ENCODE data around the gene SAP30BP. TPM values are rescaled to one million over a fixed set of nuclear protein-coding genes. Genes with fewer than 3 reads are reported as not detected.
A peak's percentile ranks its signal among the peaks of the same experiment; 100 is the strongest.

SAP30BP gene
- polyA plus RNA-seq, 1 donor (not counting 4 experiments of a cell fraction or from before 2014, with no cell fraction given): 99.0 TPM

DNA sequence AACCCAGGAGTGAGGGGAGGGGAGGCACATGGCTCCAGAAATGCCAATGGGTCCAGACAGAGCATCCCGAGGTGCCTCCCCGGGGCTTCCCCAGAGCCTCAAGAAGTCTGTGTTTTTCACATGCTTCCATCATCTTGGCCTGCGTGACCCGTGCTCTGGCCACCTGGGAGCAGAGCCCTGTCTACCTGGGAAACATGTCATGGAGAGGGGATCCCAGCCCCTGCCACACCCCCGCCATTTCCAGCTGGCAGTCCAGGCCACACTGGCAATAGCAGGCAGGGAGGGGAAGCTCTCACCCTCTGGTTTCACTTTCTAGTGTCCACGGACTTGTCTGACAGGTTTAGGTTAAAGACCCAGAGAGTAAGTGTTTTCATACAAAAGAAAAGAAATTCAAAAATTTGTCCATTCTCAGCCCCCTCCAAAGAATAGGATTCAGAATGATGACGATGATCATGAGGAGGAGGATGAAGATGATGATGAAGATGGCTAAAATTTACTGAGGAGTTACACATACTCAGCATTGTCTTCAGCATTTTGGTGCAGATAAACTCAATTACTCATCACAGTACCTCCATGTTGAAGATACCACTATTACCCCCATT lies 24.9 kb upstream of the SAP30BP start:
- Histone ChIP-seq H3K4me1 (ENCODE audit: control insufficient read depth, extremely low read depth, insufficient read depth, low read length) (peaks cover 51% of the 10 kb centered on the region), H3K36me3 (ENCODE audit: control insufficient read depth in 2 of 2, extremely low read depth in 1 of 2, insufficient read depth in 2 of 2, low read length in 2 of 2) (peaks cover 3 to 12% of the 10 kb centered on the region in 2 experiments), H3K27me3 (ENCODE audit: control insufficient read depth, extremely low read depth, insufficient read depth, low read length) (no peaks in the 10 kb centered on the region), H3K4me3 (ENCODE audit: control insufficient read depth in 2 of 3, extremely low read depth in 1 of 3, insufficient read depth in 2 of 3, low read depth in 1 of 3, low read length in 3 of 3) (no peak overlapping the region), H3K79me2 (ENCODE audit: control insufficient read depth, insufficient read depth, low read length) (no peaks in the 10 kb centered on the region), H4K20me1 (ENCODE audit: control insufficient read depth, extremely low read depth, insufficient read depth, low read length) (no peaks in the 10 kb centered on the region), H3K4me2 (ENCODE audit: control insufficient read depth, extremely low read depth, insufficient read depth, low read depth, low read length) (peak overlapping the region; percentile 25), H2AFZ (ENCODE audit: control insufficient read depth, low read length) (no peak overlapping the region), H3K9me1 (ENCODE audit: control insufficient read depth, extremely low read depth, insufficient read depth, low read length) (peaks cover 2% of the 10 kb centered on the region), H3K27ac (ENCODE audit: control insufficient read depth, insufficient read depth, low read length) (peak overlapping the region; percentile 47), H3K9ac (ENCODE audit: control insufficient read depth, extremely low read depth, insufficient read depth, low read length) (no peak overlapping the region), H3K9me3 (ENCODE audit: control insufficient read depth, low read depth, low read length) (no peaks in the 10 kb centered on the region)
- TF ChIP-seq, protein P1, sequence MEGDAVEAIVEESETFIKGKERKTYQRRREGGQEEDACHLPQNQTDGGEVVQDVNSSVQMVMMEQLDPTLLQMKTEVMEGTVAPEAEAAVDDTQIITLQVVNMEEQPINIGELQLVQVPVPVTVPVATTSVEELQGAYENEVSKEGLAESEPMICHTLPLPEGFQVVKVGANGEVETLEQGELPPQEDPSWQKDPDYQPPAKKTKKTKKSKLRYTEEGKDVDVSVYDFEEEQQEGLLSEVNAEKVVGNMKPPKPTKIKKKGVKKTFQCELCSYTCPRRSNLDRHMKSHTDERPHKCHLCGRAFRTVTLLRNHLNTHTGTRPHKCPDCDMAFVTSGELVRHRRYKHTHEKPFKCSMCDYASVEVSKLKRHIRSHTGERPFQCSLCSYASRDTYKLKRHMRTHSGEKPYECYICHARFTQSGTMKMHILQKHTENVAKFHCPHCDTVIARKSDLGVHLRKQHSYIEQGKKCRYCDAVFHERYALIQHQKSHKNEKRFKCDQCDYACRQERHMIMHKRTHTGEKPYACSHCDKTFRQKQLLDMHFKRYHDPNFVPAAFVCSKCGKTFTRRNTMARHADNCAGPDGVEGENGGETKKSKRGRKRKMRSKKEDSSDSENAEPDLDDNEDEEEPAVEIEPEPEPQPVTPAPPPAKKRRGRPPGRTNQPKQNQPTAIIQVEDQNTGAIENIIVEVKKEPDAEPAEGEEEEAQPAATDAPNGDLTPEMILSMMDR (optimal IDR thresholded peaks at IDR 0.05 in 1 of 3, IDR thresholded peaks at IDR 0.05 in 1 of 3, conservative IDR thresholded peaks at IDR 0.05 in 1 of 3; ENCODE audit: extremely low read depth in 1 of 3, insufficient read depth in 2 of 3, low read length in 3 of 3): no peak
- no peak for TF ChIP-seq EZH2 (IDR thresholded peaks at IDR 0.05; ENCODE audit: low read length)
- dilution Hi-C loops (cut with MboI; ENCODE audit: extremely low pct_ligation_motif_present, low sequenced_read_pairs): no loop called here
- DNase-seq (ENCODE audit: low read depth, low spot score) (no peak), FAIRE-seq (peak; percentile 44)

DNA sequence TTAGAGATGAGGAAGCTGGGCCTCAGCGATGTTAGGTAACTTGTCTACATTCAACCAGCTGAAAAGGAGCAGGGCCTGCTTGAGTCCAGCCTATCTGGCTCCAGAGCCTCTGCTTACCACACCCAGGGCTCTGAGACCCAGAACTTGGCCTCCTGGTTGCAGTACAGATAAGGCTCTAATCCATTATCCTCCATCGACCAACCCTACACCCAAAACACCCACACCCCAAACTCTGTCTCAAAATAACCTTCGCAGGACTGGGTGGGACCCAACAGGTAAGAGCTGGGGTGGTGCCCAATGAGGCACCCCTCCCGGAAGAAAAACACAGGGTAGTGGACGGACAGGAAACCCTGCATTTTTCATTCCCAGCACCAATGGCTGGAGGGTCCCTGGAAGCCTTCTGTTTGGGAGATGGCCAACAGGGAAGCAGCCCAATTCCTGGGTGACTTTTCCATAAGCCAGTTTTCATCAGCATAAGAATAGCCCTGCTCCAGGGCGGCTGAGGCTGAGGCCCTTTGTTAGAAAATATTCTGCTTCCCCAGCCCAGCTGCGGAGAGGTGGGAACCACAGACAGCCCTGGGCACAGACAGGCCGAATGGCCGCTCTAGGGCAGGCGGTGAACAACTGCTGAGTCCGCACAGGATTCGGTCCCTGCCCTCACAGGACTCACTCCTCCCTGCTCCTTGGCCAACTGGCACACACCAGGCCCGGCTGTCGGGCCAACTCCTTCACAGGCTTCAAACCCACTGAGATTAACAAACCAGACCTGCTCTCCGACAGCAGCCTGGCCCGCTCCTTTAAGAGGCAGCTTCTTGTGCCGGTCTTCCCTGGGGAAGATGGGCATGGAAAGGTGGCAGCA lies 24.1 kb upstream of the SAP30BP start:
- FAIRE-seq (peak; percentile 17), DNase-seq (ENCODE audit: low read depth, low spot score) (no peak)
- Histone ChIP-seq H3K9me1 (ENCODE audit: control insufficient read depth, extremely low read depth, insufficient read depth, low read length) (peaks cover 2% of the 10 kb centered on the region), H3K4me1 (ENCODE audit: control insufficient read depth, extremely low read depth, insufficient read depth, low read length) (peaks cover 51% of the 10 kb centered on the region), H3K4me2 (ENCODE audit: control insufficient read depth, extremely low read depth, insufficient read depth, low read depth, low read length) (peak overlapping the region; percentile 25), H2AFZ (ENCODE audit: control insufficient read depth, low read length) (no peak overlapping the region), H3K27ac (ENCODE audit: control insufficient read depth, insufficient read depth, low read length) (peak overlapping the region; percentile 47), H3K36me3 (ENCODE audit: control insufficient read depth in 2 of 2, extremely low read depth in 1 of 2, insufficient read depth in 2 of 2, low read length in 2 of 2) (peaks cover 9 to 11% of the 10 kb centered on the region in 2 experiments), H3K79me2 (ENCODE audit: control insufficient read depth, insufficient read depth, low read length) (no peaks in the 10 kb centered on the region), H3K27me3 (ENCODE audit: control insufficient read depth, extremely low read depth, insufficient read depth, low read length) (no peaks in the 10 kb centered on the region), H3K9ac (ENCODE audit: control insufficient read depth, extremely low read depth, insufficient read depth, low read length) (peak overlapping the region; percentile 26), H3K9me3 (ENCODE audit: control insufficient read depth, low read depth, low read length) (no peaks in the 10 kb centered on the region), H3K4me3 (ENCODE audit: control insufficient read depth in 2 of 3, extremely low read depth in 1 of 3, insufficient read depth in 2 of 3, low read depth in 1 of 3, low read length in 3 of 3) (no peak overlapping the region), H4K20me1 (ENCODE audit: control insufficient read depth, extremely low read depth, insufficient read depth, low read length) (no peaks in the 10 kb centered on the region)
- TF ChIP-seq EZH2 (IDR thresholded peaks at IDR 0.05; ENCODE audit: low read length): no peak
- TF ChIP-seq, protein P1 (optimal IDR thresholded peaks at IDR 0.05 in 1 of 3, IDR thresholded peaks at IDR 0.05 in 1 of 3, conservative IDR thresholded peaks at IDR 0.05 in 1 of 3; ENCODE audit: extremely low read depth in 1 of 3, insufficient read depth in 2 of 3, low read length in 3 of 3): no peak
- dilution Hi-C loops (cut with MboI; ENCODE audit: extremely low pct_ligation_motif_present, low sequenced_read_pairs): no loop called here

Measured in keratinocyte (primary cell).